K562 (cell line): ENCODE measurements around the gene ACACB. TPM values are rescaled to one million over a fixed set of nuclear protein-coding genes. Genes with fewer than 3 reads are reported as not detected.
A peak's percentile ranks its signal among the peaks of the same experiment; 100 is the strongest.

Experiments
- ELF4 ChIP-seq: fragments of 450-650 bp; formaldehyde crosslinking; IDR thresholded peaks from 2 replicates; pipeline ENCODE4 v1.4.0; 2022; ENCODE audit warnings: missing genetic modification characterization
- ERF ChIP-seq: fragments of 450-650 bp; formaldehyde crosslinking; IDR thresholded peaks from 2 replicates; pipeline ENCODE4 v1.4.0; 2020; ENCODE audit warnings: mild to moderate bottlenecking, mixed read lengths
- ESRRA ChIP-seq: fragments of 450-650 bp; IDR thresholded peaks from 2 replicates; pipeline ENCODE4 v1.6.1; 2014; ENCODE audit warnings: low read depth, mild to moderate bottlenecking, moderate library complexity, borderline replicate concordance
- ETV6 ChIP-seq, 3 experiments: fragments of 150-350 bp in 1 of 3; sonication (generic) in 1 of 3; formaldehyde crosslinking in 1 of 3; IDR thresholded peaks; 2 replicates each; pipeline versions ENCODE4 v1.6.1 to v1.8.0; 2014 to 2022; ENCODE audit warnings: borderline replicate concordance in 2 of 3, low read depth in 2 of 3, antibody characterized with exemption in 1 of 3, low read length in 1 of 3, mild to moderate bottlenecking in 1 of 3, missing genetic modification reagents in 1 of 3
- HMG20A ChIP-seq: fragments of 450-650 bp; formaldehyde crosslinking; conservative IDR thresholded peaks from 2 replicates; pipeline ENCODE4 v1.4.0; 2020; ENCODE audit warnings: mild to moderate bottlenecking, mixed read lengths
- HNRNPLL ChIP-seq: fragments of 200-400 bp; formaldehyde crosslinking; IDR thresholded peaks from 2 replicates; pipeline ENCODE4 v1.6.1; 2017; ENCODE audit warnings: low read length, low read depth, mild to moderate bottlenecking; ENCODE audit not compliant: poor library complexity, severe bottlenecking
- LEF1 ChIP-seq: fragments of 450-650 bp; IDR thresholded peaks from 2 replicates; pipeline ENCODE4 v1.6.1; 2016; ENCODE audit warnings: mild to moderate bottlenecking
- TBP ChIP-seq: optimal IDR thresholded peaks from 2 replicates; pipeline ENCODE3; 2011; ENCODE audit warnings: low read depth, low read length, improper control_type of control experiment
- TRIM24 ChIP-seq, 2 experiments: fragments of 450-650 bp; IDR thresholded peaks; 2 replicates each; pipeline ENCODE4 v1.6.1; 2016
- ZNF212 ChIP-seq: fragments of 450-650 bp; formaldehyde crosslinking; IDR thresholded peaks from 2 replicates; pipeline ENCODE4 v1.4.0; 2020; ENCODE audit warnings: mild to moderate bottlenecking
- ZNF217 ChIP-seq: sonication (generic); formaldehyde crosslinking; IDR thresholded peaks from 2 replicates; pipeline ENCODE4 v1.8.0; 2022; ENCODE audit warnings: mild to moderate bottlenecking, missing genetic modification reagents
- polyA plus RNA-seq, 8 experiments: library from polyadenylated mRNA; depleted of rRNA in 4 of 8; stranded (reverse) in 5 of 8; unstranded in 3 of 8; fragments of >200 nt; fragmentation: Nextera tagmentation in 2 of 8; fragmentation: Illumina TruSeq in 1 of 8; extraction: Ambion mirVana in 2 of 8; extraction: Trizol in 1 of 8; gene quantifications; 2 replicates each; pipeline versions ENCODE4 v1.2.1 to v1.2.3, GENCODE V29; 2011 to 2014; ENCODE audit warnings: inconsistent platforms in 1 of 8, missing spikeins in 1 of 8
- total RNA-seq, 7 experiments: library from RNA; depleted of rRNA in 6 of 7; stranded (reverse); fragments of >200 nt in 6 of 7; fragmentation: Illumina TruSeq in 2 of 7; extraction: Trizol in 2 of 7; gene quantifications; 2 replicates each; pipeline versions ENCODE4 v1.2.1 to v1.2.3, GENCODE V29; 2011 to 2021; ENCODE audit warnings: low replicate concordance in 1 of 7
- TF ChIP-seq, protein P1 (sequence below), 2 experiments: IDR thresholded peaks; 2 replicates each; pipeline ENCODE4 v1.6.1; 2012; ENCODE audit warnings: improper control_type of control experiment in 2 of 2, low read depth in 2 of 2, low read length in 2 of 2, borderline replicate concordance in 1 of 2
- TF ChIP-seq, protein P2 (sequence below): fragments of 250-450 bp; sonication (Bioruptor Pico); IDR thresholded peaks from 2 replicates; pipeline ENCODE4 v1.8.0; 2021; ENCODE audit warnings: borderline replicate concordance, mild to moderate bottlenecking, moderate library complexity; ENCODE audit not compliant: poor library complexity, severe bottlenecking
- TF ChIP-seq, protein P3 (sequence below): fragments of 250-450 bp; sonication (Bioruptor Pico); IDR thresholded peaks from 2 replicates; pipeline ENCODE4 v1.8.0; 2022; ENCODE audit warnings: inconsistent platforms
- TF ChIP-seq, protein P4 (sequence below): fragments of 250-450 bp; sonication (Bioruptor Pico); IDR thresholded peaks from 2 replicates; pipeline ENCODE4 v1.4.0; 2020

ACACB gene
- total and polyA plus RNA-seq, 9 of the 15 experiments (the other 6 are each of a cell fraction or from before 2014, with no cell fraction given), result 0.10 to 2.5 (median 0.83) TPM

DNA sequence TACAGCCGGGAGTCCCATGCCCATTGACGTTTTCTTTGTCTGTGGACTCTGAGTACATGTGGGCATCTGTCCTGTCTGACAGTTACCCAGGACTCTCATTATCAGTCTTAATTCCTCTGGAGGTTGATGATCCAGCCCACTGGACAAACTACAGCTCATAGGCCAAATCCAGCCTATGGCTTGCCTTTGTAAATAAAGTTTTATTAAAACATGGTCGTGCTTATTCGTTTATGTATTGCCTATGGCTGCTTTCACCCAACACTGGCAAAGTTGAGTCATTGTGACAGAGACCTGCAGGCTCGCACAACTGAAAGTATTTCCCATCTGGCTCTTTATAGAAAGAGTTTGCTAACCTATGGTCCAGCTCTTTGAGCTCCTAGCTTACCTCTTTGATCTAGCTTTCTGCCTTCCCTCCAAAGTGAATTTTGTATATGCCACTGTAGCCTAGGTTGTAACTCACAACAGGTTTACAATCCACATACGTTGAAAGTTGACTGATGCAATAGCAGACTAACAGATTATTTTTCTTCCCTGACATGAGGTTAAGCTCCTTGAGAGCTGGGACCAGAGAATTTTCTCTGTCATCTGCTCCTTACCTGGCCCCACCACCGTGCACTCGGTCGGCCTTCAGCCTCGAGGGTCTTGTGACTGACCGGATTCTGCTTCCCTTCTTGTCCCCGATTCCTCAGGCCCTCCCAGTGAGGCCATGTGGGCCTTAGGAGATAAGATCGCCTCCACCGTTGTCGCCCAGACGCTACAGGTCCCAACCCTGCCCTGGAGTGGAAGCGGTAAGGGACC is 57.3 kb downstream of the ACACB start (continued):
- TF ChIP-seq, protein P1, sequence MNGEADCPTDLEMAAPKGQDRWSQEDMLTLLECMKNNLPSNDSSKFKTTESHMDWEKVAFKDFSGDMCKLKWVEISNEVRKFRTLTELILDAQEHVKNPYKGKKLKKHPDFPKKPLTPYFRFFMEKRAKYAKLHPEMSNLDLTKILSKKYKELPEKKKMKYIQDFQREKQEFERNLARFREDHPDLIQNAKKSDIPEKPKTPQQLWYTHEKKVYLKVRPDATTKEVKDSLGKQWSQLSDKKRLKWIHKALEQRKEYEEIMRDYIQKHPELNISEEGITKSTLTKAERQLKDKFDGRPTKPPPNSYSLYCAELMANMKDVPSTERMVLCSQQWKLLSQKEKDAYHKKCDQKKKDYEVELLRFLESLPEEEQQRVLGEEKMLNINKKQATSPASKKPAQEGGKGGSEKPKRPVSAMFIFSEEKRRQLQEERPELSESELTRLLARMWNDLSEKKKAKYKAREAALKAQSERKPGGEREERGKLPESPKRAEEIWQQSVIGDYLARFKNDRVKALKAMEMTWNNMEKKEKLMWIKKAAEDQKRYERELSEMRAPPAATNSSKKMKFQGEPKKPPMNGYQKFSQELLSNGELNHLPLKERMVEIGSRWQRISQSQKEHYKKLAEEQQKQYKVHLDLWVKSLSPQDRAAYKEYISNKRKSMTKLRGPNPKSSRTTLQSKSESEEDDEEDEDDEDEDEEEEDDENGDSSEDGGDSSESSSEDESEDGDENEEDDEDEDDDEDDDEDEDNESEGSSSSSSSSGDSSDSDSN (IDR thresholded peaks at IDR 0.05; ENCODE audit: borderline replicate concordance in 1 of 2, low read depth in 2 of 2, low read length in 2 of 2), result no peak; a peak in 1 of 4 replicates
- peak; percentile 69 to 70; a peak in 3 of 4 replicates for TF ChIP-seq TRIM24 (IDR thresholded peaks at IDR 0.05)
- TF ChIP-seq ERF (CRISPR knock-in tag), result 0 out of 2 replicates have a peak, but pooled peaks have one; percentile 48
- TF ChIP-seq ESRRA, result no peak
- TF ChIP-seq ZNF212, result no peak
- TF ChIP-seq LEF1, result no peak
- TF ChIP-seq, protein P2, sequence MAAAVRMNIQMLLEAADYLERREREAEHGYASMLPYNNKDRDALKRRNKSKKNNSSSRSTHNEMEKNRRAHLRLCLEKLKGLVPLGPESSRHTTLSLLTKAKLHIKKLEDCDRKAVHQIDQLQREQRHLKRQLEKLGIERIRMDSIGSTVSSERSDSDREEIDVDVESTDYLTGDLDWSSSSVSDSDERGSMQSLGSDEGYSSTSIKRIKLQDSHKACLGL (CRISPR knock-in tag), result no peak
- no peak for TF ChIP-seq HNRNPLL
- TF ChIP-seq, protein P3, sequence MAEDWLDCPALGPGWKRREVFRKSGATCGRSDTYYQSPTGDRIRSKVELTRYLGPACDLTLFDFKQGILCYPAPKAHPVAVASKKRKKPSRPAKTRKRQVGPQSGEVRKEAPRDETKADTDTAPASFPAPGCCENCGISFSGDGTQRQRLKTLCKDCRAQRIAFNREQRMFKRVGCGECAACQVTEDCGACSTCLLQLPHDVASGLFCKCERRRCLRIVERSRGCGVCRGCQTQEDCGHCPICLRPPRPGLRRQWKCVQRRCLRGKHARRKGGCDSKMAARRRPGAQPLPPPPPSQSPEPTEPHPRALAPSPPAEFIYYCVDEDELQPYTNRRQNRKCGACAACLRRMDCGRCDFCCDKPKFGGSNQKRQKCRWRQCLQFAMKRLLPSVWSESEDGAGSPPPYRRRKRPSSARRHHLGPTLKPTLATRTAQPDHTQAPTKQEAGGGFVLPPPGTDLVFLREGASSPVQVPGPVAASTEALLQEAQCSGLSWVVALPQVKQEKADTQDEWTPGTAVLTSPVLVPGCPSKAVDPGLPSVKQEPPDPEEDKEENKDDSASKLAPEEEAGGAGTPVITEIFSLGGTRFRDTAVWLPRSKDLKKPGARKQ (CRISPR knock-in tag), result no peak
- TF ChIP-seq ELF4 (CRISPR knock-in tag), result peak; percentile 76
- TF ChIP-seq HMG20A, result no peak
- TF ChIP-seq TBP, result no peak
- TF ChIP-seq ETV6 (IDR thresholded peaks at IDR 0.05; ENCODE audit: borderline replicate concordance in 1 of 2, low read depth in 2 of 2, low read length in 1 of 2), result no peak
- TF ChIP-seq ETV6 (CRISPR knock-in tag; IDR thresholded peaks at IDR 0.05; ENCODE audit: borderline replicate concordance), result no peak
- no peak for TF ChIP-seq ZNF217
- TF ChIP-seq, protein P4, sequence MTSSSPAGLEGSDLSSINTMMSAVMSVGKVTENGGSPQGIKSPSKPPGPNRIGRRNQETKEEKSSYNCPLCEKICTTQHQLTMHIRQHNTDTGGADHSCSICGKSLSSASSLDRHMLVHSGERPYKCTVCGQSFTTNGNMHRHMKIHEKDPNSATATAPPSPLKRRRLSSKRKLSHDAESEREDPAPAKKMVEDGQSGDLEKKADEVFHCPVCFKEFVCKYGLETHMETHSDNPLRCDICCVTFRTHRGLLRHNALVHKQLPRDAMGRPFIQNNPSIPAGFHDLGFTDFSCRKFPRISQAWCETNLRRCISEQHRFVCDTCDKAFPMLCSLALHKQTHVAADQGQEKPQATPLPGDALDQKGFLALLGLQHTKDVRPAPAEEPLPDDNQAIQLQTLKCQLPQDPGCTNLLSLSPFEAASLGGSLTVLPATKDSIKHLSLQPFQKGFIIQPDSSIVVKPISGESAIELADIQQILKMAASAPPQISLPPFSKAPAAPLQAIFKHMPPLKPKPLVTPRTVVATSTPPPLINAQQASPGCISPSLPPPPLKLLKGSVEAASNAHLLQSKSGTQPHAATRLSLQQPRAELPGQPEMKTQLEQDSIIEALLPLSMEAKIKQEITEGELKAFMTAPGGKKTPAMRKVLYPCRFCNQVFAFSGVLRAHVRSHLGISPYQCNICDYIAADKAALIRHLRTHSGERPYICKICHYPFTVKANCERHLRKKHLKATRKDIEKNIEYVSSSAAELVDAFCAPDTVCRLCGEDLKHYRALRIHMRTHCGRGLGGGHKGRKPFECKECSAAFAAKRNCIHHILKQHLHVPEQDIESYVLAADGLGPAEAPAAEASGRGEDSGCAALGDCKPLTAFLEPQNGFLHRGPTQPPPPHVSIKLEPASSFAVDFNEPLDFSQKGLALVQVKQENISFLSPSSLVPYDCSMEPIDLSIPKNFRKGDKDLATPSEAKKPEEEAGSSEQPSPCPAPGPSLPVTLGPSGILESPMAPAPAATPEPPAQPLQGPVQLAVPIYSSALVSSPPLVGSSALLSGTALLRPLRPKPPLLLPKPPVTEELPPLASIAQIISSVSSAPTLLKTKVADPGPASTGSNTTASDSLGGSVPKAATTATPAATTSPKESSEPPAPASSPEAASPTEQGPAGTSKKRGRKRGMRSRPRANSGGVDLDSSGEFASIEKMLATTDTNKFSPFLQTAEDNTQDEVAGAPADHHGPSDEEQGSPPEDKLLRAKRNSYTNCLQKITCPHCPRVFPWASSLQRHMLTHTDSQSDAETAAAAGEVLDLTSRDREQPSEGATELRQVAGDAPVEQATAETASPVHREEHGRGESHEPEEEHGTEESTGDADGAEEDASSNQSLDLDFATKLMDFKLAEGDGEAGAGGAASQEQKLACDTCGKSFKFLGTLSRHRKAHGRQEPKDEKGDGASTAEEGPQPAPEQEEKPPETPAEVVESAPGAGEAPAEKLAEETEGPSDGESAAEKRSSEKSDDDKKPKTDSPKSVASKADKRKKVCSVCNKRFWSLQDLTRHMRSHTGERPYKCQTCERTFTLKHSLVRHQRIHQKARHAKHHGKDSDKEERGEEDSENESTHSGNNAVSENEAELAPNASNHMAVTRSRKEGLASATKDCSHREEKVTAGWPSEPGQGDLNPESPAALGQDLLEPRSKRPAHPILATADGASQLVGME, result no peak
